IPS-20b (cell line): ENCODE results near the gene PPRC1.

Experiments
- H3K27ac ChIP-seq: one replicate; pipeline ENCODE4 v1.5.1; 2013; ENCODE audit warnings: low read length
- H3K27me3 ChIP-seq: 2 replicates; pipeline ENCODE4 v1.6.1; 2013; ENCODE audit warnings: mild to moderate bottlenecking, low read length, inconsistent platforms; ENCODE audit not compliant: insufficient read depth
- H3K36me3 ChIP-seq: 2 replicates; pipeline ENCODE4 v1.6.1; 2013; ENCODE audit warnings: low read depth, mild to moderate bottlenecking, inconsistent platforms, low read length, moderate library complexity; ENCODE audit not compliant: insufficient read depth
- H3K4me1 ChIP-seq: 2 replicates; pipeline ENCODE4 v1.6.1; 2013; ENCODE audit warnings: mild to moderate bottlenecking, control low read depth, inconsistent platforms, low read length, moderate library complexity; ENCODE audit not compliant: insufficient read depth
- H3K4me3 ChIP-seq: 2 replicates; pipeline ENCODE4 v1.5.1; 2013; ENCODE audit warnings: mild to moderate bottlenecking, low read length, inconsistent platforms
- H3K9ac ChIP-seq: 2 replicates; pipeline ENCODE4 v1.6.1; 2013; ENCODE audit warnings: low read depth, mild to moderate bottlenecking, inconsistent platforms, low read length, moderate library complexity
- H3K9me3 ChIP-seq: 2 replicates; pipeline ENCODE4 v1.6.1; 2013; ENCODE audit warnings: mild to moderate bottlenecking, low read depth, low read length, inconsistent platforms; ENCODE audit not compliant: insufficient read depth

Gene PPRC1

GRCh38 chr10:102153093-102153620, 20.3 kb downstream of the PPRC1 start:
- H3K36me3 ChIP-seq, result peaks cover 72% of the 10 kb centered on the region
- peaks cover 7% of the 10 kb centered on the region; the same call in 1 of the 2 replicates for H3K4me1 ChIP-seq
- peak overlapping the region; percentile 70 for H3K27ac ChIP-seq
- H3K9ac ChIP-seq, result peak overlapping the region; percentile 100
- peak overlapping the region; percentile 97 for H3K4me3 ChIP-seq
- H3K27me3 ChIP-seq, result no peaks in the 10 kb centered on the region
- H3K9me3 ChIP-seq, result no peaks in the 10 kb centered on the region

DNA sequence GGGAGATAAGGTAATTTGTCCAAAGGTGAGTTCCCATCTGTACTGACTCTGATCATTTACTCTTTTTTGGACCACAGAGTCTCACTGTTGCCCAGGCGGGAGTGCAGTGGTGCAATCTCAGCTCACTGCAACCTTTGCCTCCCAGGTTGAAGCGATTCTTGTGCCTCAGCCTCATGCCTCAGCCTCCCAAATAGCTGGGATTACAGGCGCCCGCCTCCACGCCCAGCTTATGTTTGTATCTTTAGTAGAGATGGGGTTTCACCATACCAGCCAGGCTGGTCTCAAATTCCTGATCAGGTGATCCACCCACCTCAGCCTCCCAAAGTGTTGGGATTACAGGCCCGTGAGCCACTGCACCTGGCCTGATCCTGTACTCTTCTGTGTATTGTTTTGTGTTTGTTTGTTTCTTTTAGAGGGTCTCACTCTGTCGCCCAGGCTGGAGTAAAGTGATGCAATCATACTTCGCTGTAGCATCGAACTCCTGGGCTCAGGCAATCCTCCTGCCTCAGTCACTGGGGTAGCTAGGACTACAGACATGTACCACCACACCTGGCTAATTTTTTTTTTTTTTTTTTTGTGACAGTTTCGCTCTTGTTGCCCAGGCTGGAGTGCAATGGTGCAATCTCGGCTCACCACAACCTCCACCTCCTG, 21.8 kb downstream of the PPRC1 start:
- Histone ChIP-seq H3K27ac (no peak overlapping the region), H3K36me3 (peaks cover 72% of the 10 kb centered on the region), H3K4me1 (peaks cover 7% of the 10 kb centered on the region; the same call in 1 of the 2 replicates), H3K4me3 (no peak overlapping the region; the same call in 1 of the 2 replicates), H3K9ac (no peak overlapping the region), H3K9me3 (no peaks in the 10 kb centered on the region), H3K27me3 (no peaks in the 10 kb centered on the region)

DNA sequence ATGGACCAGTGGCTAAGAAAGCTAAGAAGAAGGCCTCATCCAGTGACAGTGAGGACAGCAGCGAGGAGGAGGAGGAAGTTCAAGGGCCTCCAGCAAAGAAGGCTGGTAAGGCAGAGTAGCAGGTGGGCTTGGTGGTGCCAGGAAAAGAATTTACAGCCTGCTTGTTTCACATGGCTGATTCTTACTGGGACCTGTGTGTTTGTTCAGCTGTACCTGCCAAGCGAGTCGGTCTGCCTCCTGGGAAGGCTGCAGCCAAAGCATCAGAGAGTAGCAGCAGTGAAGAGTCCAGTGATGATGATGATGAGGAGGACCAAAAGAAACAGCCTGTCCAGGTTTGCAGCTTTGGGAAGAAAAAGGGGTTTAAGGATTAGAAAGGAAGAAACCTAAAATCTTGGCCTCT, 24.4 kb downstream of the PPRC1 start:
- Histone ChIP-seq H3K9ac (no peak overlapping the region), H3K4me3 (no peak overlapping the region), H3K27me3 (no peaks in the 10 kb centered on the region), H3K27ac (no peak overlapping the region), H3K9me3 (no peaks in the 10 kb centered on the region), H3K4me1 (no peaks in the 10 kb centered on the region), H3K36me3 (peaks cover 81% of the 10 kb centered on the region)

GRCh38 chr10:102159051-102159597, 26.3 kb downstream of the PPRC1 start:
- peaks cover 4% of the 10 kb centered on the region; the same call in 1 of the 2 replicates for H3K4me1 ChIP-seq
- no peaks in the 10 kb centered on the region for H3K27me3 ChIP-seq
- no peak overlapping the region for H3K27ac ChIP-seq
- no peaks in the 10 kb centered on the region for H3K9me3 ChIP-seq
- H3K36me3 ChIP-seq, result peaks cover 100% of the 10 kb centered on the region
- H3K4me3 ChIP-seq, result no peak overlapping the region
- no peak overlapping the region for H3K9ac ChIP-seq

GRCh38 chr10:102159831-102160230, 27.0 kb downstream of the PPRC1 start:
- Histone ChIP-seq H3K27ac (no peak overlapping the region), H3K9ac (no peak overlapping the region), H3K9me3 (no peaks in the 10 kb centered on the region), H3K27me3 (no peaks in the 10 kb centered on the region), H3K36me3 (peaks cover 94% of the 10 kb centered on the region), H3K4me1 (peaks cover 4% of the 10 kb centered on the region; the same call in 1 of the 2 replicates), H3K4me3 (no peak overlapping the region)

DNA sequence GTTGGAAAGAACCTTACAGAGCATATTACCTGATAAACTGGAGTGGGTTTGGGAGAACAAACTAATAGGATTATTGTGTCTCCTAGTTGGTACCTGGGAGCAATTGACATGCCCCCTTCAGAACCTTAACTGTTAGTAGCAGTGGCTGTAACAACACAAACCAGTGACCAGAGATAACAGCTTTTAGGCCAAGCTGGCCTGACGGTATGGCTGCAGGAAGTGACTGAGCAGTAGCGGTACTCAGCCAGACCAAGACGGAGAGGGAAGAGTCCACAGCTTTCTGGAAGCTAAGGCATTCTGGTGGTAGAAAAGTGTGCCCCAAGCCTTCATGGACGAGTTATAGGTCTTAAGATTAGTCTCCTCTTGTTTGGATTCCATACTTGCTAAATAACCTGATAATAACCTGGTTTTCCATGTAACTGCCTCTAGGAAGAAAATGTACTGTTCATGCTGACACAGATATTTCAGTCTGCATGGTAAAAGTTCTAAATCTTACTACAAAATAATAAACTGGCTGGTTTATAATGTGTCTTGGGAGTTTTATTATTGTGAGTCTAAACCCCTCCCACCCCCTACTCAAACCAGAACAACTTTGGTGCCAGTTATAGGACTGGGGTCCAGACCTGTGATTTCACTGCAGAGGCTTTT, 30.6 kb downstream of the PPRC1 start:
- Histone ChIP-seq H3K27me3 (no peaks in the 10 kb centered on the region), H3K36me3 (peaks cover 58% of the 10 kb centered on the region), H3K9ac (no peak overlapping the region), H3K9me3 (no peaks in the 10 kb centered on the region), H3K4me3 (peak overlapping the region; percentile 29; the same call in 1 of the 2 replicates), H3K27ac (no peak overlapping the region), H3K4me1 (peaks cover 4% of the 10 kb centered on the region; the same call in 1 of the 2 replicates)

GRCh38 chr10:102167861-102168260, 35.0 kb downstream of the PPRC1 start:
- Histone ChIP-seq H3K27ac (no peak overlapping the region), H3K9me3 (no peaks in the 10 kb centered on the region), H3K27me3 (no peaks in the 10 kb centered on the region), H3K9ac (no peak overlapping the region), H3K36me3 (peaks cover 14% of the 10 kb centered on the region), H3K4me1 (peaks cover 4% of the 10 kb centered on the region; the same call in 1 of the 2 replicates), H3K4me3 (no peak overlapping the region)

GRCh38 chr10:102170602-102171001, 37.8 kb downstream of the PPRC1 start:
- Histone ChIP-seq H3K4me1 (no peaks in the 10 kb centered on the region), H3K27ac (no peak overlapping the region), H3K9me3 (no peaks in the 10 kb centered on the region), H3K4me3 (no peak overlapping the region), H3K9ac (no peak overlapping the region), H3K36me3 (no peaks in the 10 kb centered on the region), H3K27me3 (no peaks in the 10 kb centered on the region)

DNA sequence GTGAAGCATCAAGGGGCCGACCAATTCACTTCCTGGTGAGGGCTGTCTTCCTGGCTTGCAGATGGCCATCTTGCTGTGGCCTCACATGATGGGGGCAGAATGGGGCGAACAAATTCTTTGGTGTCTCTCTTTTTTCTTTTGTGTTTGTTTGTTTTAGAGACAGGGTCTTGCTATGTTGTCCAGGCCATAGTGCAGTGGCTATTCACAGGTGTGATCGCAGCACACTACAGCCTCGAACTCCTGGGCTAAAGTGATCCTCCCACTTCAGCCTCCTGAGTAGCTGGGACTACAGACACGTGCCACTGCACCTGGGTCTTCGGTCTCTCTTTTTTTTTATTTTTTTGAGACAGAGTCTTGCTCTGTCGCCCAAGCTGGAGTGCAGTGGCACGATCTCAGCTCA, 39.4 kb downstream of the PPRC1 start:
- Histone ChIP-seq H3K9ac (no peak overlapping the region), H3K27me3 (no peaks in the 10 kb centered on the region), H3K36me3 (no peaks in the 10 kb centered on the region), H3K4me3 (no peak overlapping the region), H3K9me3 (no peaks in the 10 kb centered on the region), H3K27ac (no peak overlapping the region), H3K4me1 (no peaks in the 10 kb centered on the region)

DNA sequence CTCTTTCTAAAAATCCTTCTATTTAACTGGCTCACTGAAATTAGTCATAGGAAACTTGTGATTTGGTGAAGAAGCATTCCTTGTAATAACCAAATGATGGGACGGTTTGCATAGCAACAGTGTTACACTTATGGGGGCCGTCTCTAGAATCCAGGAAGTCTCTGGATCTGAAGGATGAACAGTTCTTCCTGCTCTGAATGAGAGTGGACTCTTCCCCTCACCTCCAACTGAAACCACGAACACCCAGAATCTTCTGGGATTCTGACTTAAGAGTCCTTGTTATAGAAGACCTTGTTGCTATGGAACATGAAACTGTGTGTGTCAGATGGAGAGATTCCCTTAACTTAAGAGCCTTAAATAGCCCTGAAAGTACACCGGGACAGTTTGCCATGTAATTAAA, 42.6 kb downstream of the PPRC1 start:
- Histone ChIP-seq H3K27me3 (no peaks in the 10 kb centered on the region), H3K27ac (no peak overlapping the region), H3K9me3 (no peaks in the 10 kb centered on the region), H3K9ac (no peak overlapping the region), H3K36me3 (no peaks in the 10 kb centered on the region), H3K4me3 (no peak overlapping the region), H3K4me1 (no peaks in the 10 kb centered on the region)

DNA sequence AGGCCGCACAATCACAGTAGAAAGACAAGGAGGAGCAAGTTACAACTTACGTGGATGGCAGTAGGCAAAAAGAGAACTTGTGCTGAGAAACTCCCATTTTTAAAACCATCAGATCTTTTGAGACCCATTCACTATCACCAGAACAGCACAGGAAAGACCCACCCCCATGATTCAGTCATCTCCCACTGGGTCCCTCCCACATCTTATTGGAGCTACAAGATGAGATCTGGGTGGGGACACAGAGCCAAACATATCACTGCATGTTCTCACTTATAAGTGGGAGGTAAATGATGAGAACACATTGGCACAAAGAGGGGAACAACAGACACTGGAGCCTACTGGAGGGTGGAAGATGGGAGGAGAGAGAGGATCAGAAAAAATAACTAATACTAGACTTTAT, 51.8 kb downstream of the PPRC1 start:
- Histone ChIP-seq H3K4me1 (no peaks in the 10 kb centered on the region), H3K9ac (no peak overlapping the region), H3K27ac (no peak overlapping the region), H3K27me3 (no peaks in the 10 kb centered on the region), H3K36me3 (no peaks in the 10 kb centered on the region), H3K4me3 (no peak overlapping the region), H3K9me3 (peaks cover 24% of the 10 kb centered on the region)

DNA sequence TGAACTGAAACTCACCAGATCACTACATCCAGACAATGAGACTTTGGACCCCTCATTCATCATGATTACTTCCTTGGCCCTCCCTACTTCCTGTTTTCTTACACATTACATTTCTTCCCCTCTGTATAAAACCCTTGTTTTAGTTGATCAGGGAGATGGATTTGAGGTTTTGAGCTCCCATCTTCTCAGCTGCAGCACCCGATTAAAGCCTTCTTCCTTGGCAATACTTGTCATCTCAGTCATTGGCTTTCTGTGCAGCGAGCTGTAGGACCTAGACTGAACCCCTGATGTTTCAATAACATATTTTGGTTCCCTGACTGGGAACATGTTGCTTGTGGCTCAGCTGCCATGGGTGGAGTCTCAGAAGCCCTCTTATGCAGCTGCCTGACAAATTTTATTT, 52.4 kb downstream of the PPRC1 start:
- Histone ChIP-seq H3K27ac (no peak overlapping the region), H3K4me3 (no peak overlapping the region), H3K9ac (no peak overlapping the region), H3K9me3 (peaks cover 30% of the 10 kb centered on the region), H3K4me1 (no peaks in the 10 kb centered on the region), H3K36me3 (no peaks in the 10 kb centered on the region), H3K27me3 (no peaks in the 10 kb centered on the region)
